ENCODE data around the gene AFF3. TPM values are rescaled to one million over a fixed set of nuclear protein-coding genes. Genes with fewer than 3 reads are reported as not detected.

The AFF3 gene
- total RNA-seq, 1 donor from 2014 or later, result 7.3 TPM

DNA sequence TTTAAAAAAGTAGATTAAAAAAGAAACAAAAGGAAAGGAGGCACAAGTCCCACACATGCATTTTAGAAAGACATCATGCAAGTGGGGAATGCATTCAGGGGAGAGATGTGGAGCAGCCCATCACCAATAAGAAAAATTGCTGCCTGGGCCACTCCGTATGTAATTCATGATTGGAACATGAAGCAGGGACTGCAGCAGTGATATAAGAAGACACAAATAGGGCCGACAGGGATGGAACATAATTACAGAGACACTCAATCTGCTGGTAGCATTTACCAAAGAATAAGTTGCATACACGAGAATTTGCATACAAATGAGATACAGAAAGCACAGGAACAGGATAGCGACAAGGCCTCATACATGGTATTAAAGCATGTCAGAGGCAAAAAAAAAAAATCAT, 6.5 kb upstream of the AFF3 start:
- DNase-seq (ENCODE audit: low spot score, unreplicated experiment), result no peak
- peaks cover 14% of the 10 kb centered on the region for H3K27me3 Mint-ChIP-seq
- H3K27ac Mint-ChIP-seq, result no peak overlapping the region
- H3K36me3 Mint-ChIP-seq (ENCODE audit: insufficient read depth), result no peaks in the 10 kb centered on the region
- no peak overlapping the region for H3K4me3 Mint-ChIP-seq (ENCODE audit: low read depth)
- peaks cover 4% of the 10 kb centered on the region for H3K9me3 Mint-ChIP-seq (ENCODE audit: low read depth)
- no peaks in the 10 kb centered on the region for H3K4me1 Mint-ChIP-seq (ENCODE audit: low read depth)
- TF ChIP-seq, protein P1, sequence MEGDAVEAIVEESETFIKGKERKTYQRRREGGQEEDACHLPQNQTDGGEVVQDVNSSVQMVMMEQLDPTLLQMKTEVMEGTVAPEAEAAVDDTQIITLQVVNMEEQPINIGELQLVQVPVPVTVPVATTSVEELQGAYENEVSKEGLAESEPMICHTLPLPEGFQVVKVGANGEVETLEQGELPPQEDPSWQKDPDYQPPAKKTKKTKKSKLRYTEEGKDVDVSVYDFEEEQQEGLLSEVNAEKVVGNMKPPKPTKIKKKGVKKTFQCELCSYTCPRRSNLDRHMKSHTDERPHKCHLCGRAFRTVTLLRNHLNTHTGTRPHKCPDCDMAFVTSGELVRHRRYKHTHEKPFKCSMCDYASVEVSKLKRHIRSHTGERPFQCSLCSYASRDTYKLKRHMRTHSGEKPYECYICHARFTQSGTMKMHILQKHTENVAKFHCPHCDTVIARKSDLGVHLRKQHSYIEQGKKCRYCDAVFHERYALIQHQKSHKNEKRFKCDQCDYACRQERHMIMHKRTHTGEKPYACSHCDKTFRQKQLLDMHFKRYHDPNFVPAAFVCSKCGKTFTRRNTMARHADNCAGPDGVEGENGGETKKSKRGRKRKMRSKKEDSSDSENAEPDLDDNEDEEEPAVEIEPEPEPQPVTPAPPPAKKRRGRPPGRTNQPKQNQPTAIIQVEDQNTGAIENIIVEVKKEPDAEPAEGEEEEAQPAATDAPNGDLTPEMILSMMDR (IDR thresholded peaks at IDR 0.05; ENCODE audit: unreplicated experiment), result no peak

DNA sequence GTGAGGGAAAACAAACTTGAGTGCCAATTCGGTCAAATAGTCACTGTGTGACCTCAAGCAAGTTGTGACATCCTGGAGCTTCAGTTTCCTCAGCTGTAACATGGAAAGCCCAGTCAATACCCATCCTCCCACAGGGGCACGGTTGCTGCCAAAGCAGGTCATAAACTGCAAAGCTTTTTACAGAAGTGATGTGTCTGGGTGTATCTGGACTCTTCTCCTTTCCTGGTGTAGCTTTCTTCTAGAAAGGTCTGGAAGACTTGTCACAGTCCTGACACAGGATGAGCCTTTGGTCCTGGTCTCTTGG, 4.2 kb upstream of the AFF3 start:
- no peak for DNase-seq (ENCODE audit: low spot score, unreplicated experiment)
- Mint-ChIP-seq H3K4me1 (ENCODE audit: low read depth) (no peaks in the 10 kb centered on the region), H3K9me3 (ENCODE audit: low read depth) (peaks cover 4% of the 10 kb centered on the region), H3K27me3 (peaks cover 23% of the 10 kb centered on the region), H3K27ac (no peak overlapping the region), H3K36me3 (ENCODE audit: insufficient read depth) (no peaks in the 10 kb centered on the region), H3K4me3 (ENCODE audit: low read depth) (no peak overlapping the region)
- TF ChIP-seq, protein P1 (IDR thresholded peaks at IDR 0.05; ENCODE audit: unreplicated experiment), result no peak

DNA sequence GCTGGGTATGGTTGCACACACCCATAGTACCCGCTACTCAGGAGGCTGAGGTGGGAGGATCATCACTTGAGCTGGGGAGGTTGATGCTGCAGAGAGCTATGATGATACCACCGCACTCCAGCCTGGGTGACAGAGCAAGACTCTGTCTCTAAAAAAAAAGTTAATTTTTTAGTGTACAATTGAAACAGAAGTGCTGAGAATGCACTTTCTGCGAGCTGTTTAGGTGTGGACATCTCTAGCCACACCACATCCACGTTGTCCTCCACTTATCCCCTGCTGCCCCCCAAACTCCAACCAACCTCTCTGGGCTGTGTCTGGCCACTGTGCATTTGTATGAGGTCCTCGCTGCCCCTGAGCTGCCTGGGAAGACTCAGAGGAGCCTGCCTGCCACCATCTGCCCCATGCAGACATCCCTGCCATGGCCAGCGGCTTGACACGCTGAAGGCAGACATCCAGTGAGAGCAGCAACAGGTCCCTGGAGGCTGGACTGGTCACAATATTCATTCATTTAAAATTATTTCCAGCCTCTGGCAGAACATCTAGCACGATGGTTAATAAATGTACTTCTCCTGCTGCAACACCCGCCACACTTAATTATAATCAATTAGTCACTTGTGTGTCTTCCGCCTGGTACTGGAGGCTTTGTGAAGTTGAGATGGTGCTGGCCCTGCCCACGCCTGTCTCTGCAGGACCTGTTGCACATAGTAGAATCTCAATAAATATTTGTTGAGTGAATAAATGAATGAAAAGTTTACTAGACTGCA, 3.7 kb upstream of the AFF3 start:
- Mint-ChIP-seq H3K27ac (no peak overlapping the region), H3K4me1 (ENCODE audit: low read depth) (no peaks in the 10 kb centered on the region)

DNA sequence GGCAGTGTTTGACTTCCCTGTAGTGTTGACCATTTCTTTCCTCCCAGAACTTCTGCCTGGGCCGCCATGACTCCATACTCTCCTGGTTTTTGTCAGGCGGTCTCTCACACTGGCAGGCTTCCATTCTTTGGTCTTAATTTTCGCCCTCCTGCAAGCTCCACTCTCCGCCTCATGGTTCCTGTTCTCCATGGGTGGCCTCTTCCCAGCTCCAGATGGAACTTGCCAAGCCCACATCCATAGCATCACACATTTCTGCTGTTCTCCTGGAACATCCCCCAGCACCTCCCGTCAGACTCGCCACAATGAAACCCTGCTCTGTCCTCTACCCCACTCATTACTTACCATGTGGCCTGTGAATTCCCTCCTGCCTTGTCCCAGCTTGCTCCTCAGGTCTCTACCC, 896 bp upstream of the AFF3 start:
- no peaks in the 10 kb centered on the region for H3K36me3 Mint-ChIP-seq (ENCODE audit: insufficient read depth)
- no peak for DNase-seq (ENCODE audit: low spot score, unreplicated experiment)
- H3K27me3 Mint-ChIP-seq, result peaks cover 27% of the 10 kb centered on the region

More for the DNA sequence above, 3.7 kb upstream of the AFF3 start:
- H3K27me3 Mint-ChIP-seq, result peaks cover 23% of the 10 kb centered on the region
- H3K9me3 Mint-ChIP-seq (ENCODE audit: low read depth), result peaks cover 4% of the 10 kb centered on the region
- no peak overlapping the region for H3K4me3 Mint-ChIP-seq (ENCODE audit: low read depth)
- H3K36me3 Mint-ChIP-seq (ENCODE audit: insufficient read depth), result no peaks in the 10 kb centered on the region
- DNase-seq (ENCODE audit: low spot score, unreplicated experiment), result no peak
- TF ChIP-seq, protein P1 (IDR thresholded peaks at IDR 0.05; ENCODE audit: unreplicated experiment), result no peak

DNA sequence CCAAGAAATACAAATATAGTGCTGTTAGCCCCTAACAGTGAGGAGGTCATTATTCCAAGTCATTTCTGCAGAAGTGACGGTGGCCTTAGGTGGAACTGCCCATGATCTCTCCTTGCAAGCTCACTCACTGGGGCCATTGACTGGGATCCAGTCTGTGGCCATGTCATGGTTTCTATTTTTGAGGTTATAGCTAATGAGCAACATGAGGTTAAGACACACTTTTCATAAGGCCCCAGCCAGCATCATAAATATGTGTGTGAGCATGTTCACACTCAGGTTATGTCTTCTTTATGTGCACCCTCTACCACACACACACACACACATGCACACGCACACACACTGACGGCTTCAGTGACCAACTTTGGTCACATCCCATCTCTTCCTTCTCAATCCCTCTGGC, 484 bp downstream of the AFF3 start:
- no peak overlapping the region for H3K27ac Mint-ChIP-seq
- DNase-seq (ENCODE audit: low spot score, unreplicated experiment), result no peak
- H3K27me3 Mint-ChIP-seq, result peaks cover 27% of the 10 kb centered on the region
- H3K4me1 Mint-ChIP-seq (ENCODE audit: low read depth), result no peaks in the 10 kb centered on the region
- H3K4me3 Mint-ChIP-seq (ENCODE audit: low read depth), result no peak overlapping the region
- TF ChIP-seq, protein P1 (IDR thresholded peaks at IDR 0.05; ENCODE audit: unreplicated experiment), result no peak
- H3K36me3 Mint-ChIP-seq (ENCODE audit: insufficient read depth), result no peaks in the 10 kb centered on the region
- H3K9me3 Mint-ChIP-seq (ENCODE audit: low read depth), result peaks cover 4% of the 10 kb centered on the region

More for the DNA sequence above, 896 bp upstream of the AFF3 start:
- TF ChIP-seq, protein P1 (IDR thresholded peaks at IDR 0.05; ENCODE audit: unreplicated experiment), result no peak
- H3K27ac Mint-ChIP-seq, result no peak overlapping the region
- no peak overlapping the region for H3K4me3 Mint-ChIP-seq (ENCODE audit: low read depth)
- H3K9me3 Mint-ChIP-seq (ENCODE audit: low read depth), result peaks cover 4% of the 10 kb centered on the region
- no peaks in the 10 kb centered on the region for H3K4me1 Mint-ChIP-seq (ENCODE audit: low read depth)

Data from progenitor cell of endocrine pancreas (in vitro differentiated cells).